HEK293 (cell line): ENCODE measurements around the gene MPPED1.

ENCODE experiments used
- CTCF ChIA-PET: fragments of 350-600 bp; formaldehyde crosslinking; extraction: SDS; loops from one replicate; lab custom pipeline; 2021; ENCODE audit warnings: antibody characterized with exemption; lab: Yijun Ruan, JAX
- POLR2A ChIA-PET: fragments of 300-600 bp; formaldehyde crosslinking; extraction: SDS; loops from one replicate; lab custom pipeline; 2020; ENCODE audit warnings: antibody characterized with exemption, inconsistent platforms; lab: Yijun Ruan, JAX
- H3K27ac ChIP-seq: fragments of 200-500 bp; sonication (Bioruptor generic); 2 replicates; pipeline ENCODE4 v1.5.1; 2014; ENCODE audit warnings: low read depth, low read length, control low read depth, inconsistent platforms; ENCODE audit errors: extremely low read depth
- H3K36me3 ChIP-seq, 2 experiments: fragments of 200-500 bp in 1 of 2; sonication (Bioruptor generic) in 1 of 2; 1 replicate in 1 of 2; 2 replicates in 1 of 2; pipeline ENCODE4 v1.5.1; 2014 to 2017; ENCODE audit warnings: inconsistent platforms in 2 of 2, low read length in 2 of 2; ENCODE audit not compliant: control insufficient read depth in 2 of 2, insufficient read depth in 1 of 2
- H3K4me1 ChIP-seq: fragments of 200-500 bp; sonication (Bioruptor generic); 2 replicates; pipeline ENCODE4 v1.5.1; 2014; ENCODE audit warnings: mild to moderate bottlenecking, low read length, inconsistent platforms; ENCODE audit not compliant: control insufficient read depth, insufficient read depth
- H3K4me3 ChIP-seq: 2 replicates; pipeline ENCODE4 v1.5.1; 2011; ENCODE audit warnings: low read depth, mild to moderate bottlenecking, control low read depth, low read length, moderate library complexity
- H3K9me3 ChIP-seq: fragments of 200-500 bp; sonication (Bioruptor generic); 2 replicates; pipeline ENCODE4 v1.5.1; 2014; ENCODE audit warnings: low read depth, low read length, inconsistent platforms; ENCODE audit not compliant: control insufficient read depth, insufficient read depth
- HOXA7 ChIP-seq: sonication (generic); formaldehyde crosslinking; IDR thresholded peaks from 2 replicates; pipeline ENCODE4 v1.8.1; 2022; ENCODE audit warnings: missing genetic modification reagents, borderline replicate concordance
- INSM2 ChIP-seq: fragments of 450-650 bp; formaldehyde crosslinking; IDR thresholded peaks from 2 replicates; pipeline ENCODE4 v1.5.1; 2016; ENCODE audit warnings: missing biosample characterization, missing genetic modification characterization
- MZF1 ChIP-seq: fragments of 450-650 bp; formaldehyde crosslinking; IDR thresholded peaks from 2 replicates; pipeline ENCODE4 v1.5.1; 2017; ENCODE audit warnings: missing biosample characterization, missing genetic modification characterization, borderline replicate concordance
- PATZ1 ChIP-seq: fragments of 450-650 bp; formaldehyde crosslinking; IDR thresholded peaks from 2 replicates; pipeline ENCODE4 v1.5.1; 2016; ENCODE audit warnings: missing biosample characterization, missing genetic modification characterization
- PBX3 ChIP-seq: sonication (generic); formaldehyde crosslinking; IDR thresholded peaks from 2 replicates; pipeline ENCODE4 v1.8.1; 2022; ENCODE audit warnings: mild to moderate bottlenecking, moderate library complexity, missing genetic modification reagents
- PRDM4 ChIP-seq: fragments of 450-650 bp; formaldehyde crosslinking; IDR thresholded peaks from 2 replicates; pipeline ENCODE4 v1.5.1; 2017; ENCODE audit warnings: missing biosample characterization, missing genetic modification characterization
- RBAK ChIP-seq: fragments of 450-650 bp; formaldehyde crosslinking; IDR thresholded peaks from 2 replicates; pipeline ENCODE4 v1.5.1; 2016; ENCODE audit warnings: missing biosample characterization, missing genetic modification characterization
- SETDB1 ChIP-seq: IDR thresholded peaks from one replicate; pipeline ENCODE4 v1.6.1; 2017; ENCODE audit warnings: mild to moderate bottlenecking, low read length, moderate library complexity, mixed read lengths; ENCODE audit not compliant: insufficient read length
- ZFP37 ChIP-seq: fragments of 450-650 bp; formaldehyde crosslinking; IDR thresholded peaks from 2 replicates; pipeline ENCODE4 v1.5.1; 2016; ENCODE audit warnings: missing biosample characterization, missing genetic modification characterization
- ZFP69B ChIP-seq: fragments of 450-650 bp; formaldehyde crosslinking; IDR thresholded peaks from 2 replicates; pipeline ENCODE4 v1.5.1; 2016; ENCODE audit warnings: missing biosample characterization, missing genetic modification characterization
- ZNF132 ChIP-seq: fragments of 450-650 bp; formaldehyde crosslinking; IDR thresholded peaks from 2 replicates; pipeline ENCODE4 v1.5.1; 2017; ENCODE audit warnings: missing biosample characterization, missing genetic modification characterization, borderline replicate concordance
- ZNF138 ChIP-seq: fragments of 450-650 bp; formaldehyde crosslinking; IDR thresholded peaks from 2 replicates; pipeline ENCODE4 v1.5.1; 2016; ENCODE audit warnings: missing biosample characterization, missing genetic modification characterization, borderline replicate concordance
- ZNF211 ChIP-seq: fragments of 450-650 bp; formaldehyde crosslinking; IDR thresholded peaks from 2 replicates; pipeline ENCODE4 v1.5.1; 2016; ENCODE audit warnings: low read depth, missing biosample characterization, missing genetic modification characterization
- ZNF248 ChIP-seq: fragments of 450-650 bp; formaldehyde crosslinking; IDR thresholded peaks from 2 replicates; pipeline ENCODE4 v1.5.1; 2017; ENCODE audit warnings: missing biosample characterization, missing genetic modification characterization
- ZNF26 ChIP-seq: fragments of 450-650 bp; formaldehyde crosslinking; IDR thresholded peaks from 2 replicates; pipeline ENCODE4 v1.5.1; 2016; ENCODE audit warnings: missing biosample characterization, missing genetic modification characterization
- ZNF292 ChIP-seq: fragments of 450-650 bp; formaldehyde crosslinking; IDR thresholded peaks from 2 replicates; pipeline ENCODE4 v1.5.1; 2016; ENCODE audit warnings: low read depth, missing biosample characterization, missing genetic modification characterization, borderline replicate concordance
- ZNF302 ChIP-seq: fragments of 450-650 bp; formaldehyde crosslinking; IDR thresholded peaks from 2 replicates; pipeline ENCODE4 v1.5.1; 2016; ENCODE audit warnings: missing biosample characterization, missing genetic modification characterization, low read depth
- ZNF350 ChIP-seq: fragments of 450-650 bp; formaldehyde crosslinking; IDR thresholded peaks from 2 replicates; pipeline ENCODE4 v1.5.0; 2017; ENCODE audit warnings: missing biosample characterization, mild to moderate bottlenecking, missing genetic modification characterization
- ZNF416 ChIP-seq: fragments of 450-650 bp; formaldehyde crosslinking; IDR thresholded peaks from 2 replicates; pipeline ENCODE4 v1.5.1; 2016; ENCODE audit warnings: missing biosample characterization, missing genetic modification characterization
- ZNF473 ChIP-seq: fragments of 450-650 bp; formaldehyde crosslinking; IDR thresholded peaks from 2 replicates; pipeline ENCODE4 v1.5.1; 2017; ENCODE audit warnings: missing biosample characterization, missing genetic modification characterization
- ZNF513 ChIP-seq: fragments of 450-650 bp; IDR thresholded peaks from 2 replicates; pipeline ENCODE4 v1.5.1; 2018; ENCODE audit warnings: missing biosample characterization, missing genetic modification characterization
- ZNF596 ChIP-seq: fragments of 450-650 bp; IDR thresholded peaks from 2 replicates; pipeline ENCODE4 v1.5.0; 2018; ENCODE audit warnings: missing biosample characterization, mild to moderate bottlenecking, missing genetic modification characterization, moderate library complexity
- ZNF610 ChIP-seq: fragments of 450-650 bp; formaldehyde crosslinking; IDR thresholded peaks from 2 replicates; pipeline ENCODE4 v1.5.1; 2016; ENCODE audit warnings: missing biosample characterization, missing genetic modification characterization, borderline replicate concordance
- ZNF626 ChIP-seq: fragments of 450-650 bp; sonication (Bioruptor Pico); formaldehyde crosslinking; IDR thresholded peaks from 2 replicates; pipeline ENCODE4 v1.5.1; 2018; ENCODE audit warnings: missing biosample characterization, missing genetic modification characterization, inconsistent platforms
- ZNF76 ChIP-seq: fragments of 450-650 bp; formaldehyde crosslinking; IDR thresholded peaks from 2 replicates; pipeline ENCODE4; 2016; ENCODE audit warnings: low read depth, missing biosample characterization, missing genetic modification characterization, borderline replicate concordance
- ZNF776 ChIP-seq: fragments of 450-650 bp; formaldehyde crosslinking; IDR thresholded peaks from 2 replicates; pipeline ENCODE4 v1.5.0; 2017; ENCODE audit warnings: missing biosample characterization, missing genetic modification characterization, borderline replicate concordance

Gene MPPED1

GRCh38 chr22:43434275-43434927 lies 22.6 kb downstream of the MPPED1 start:
- no peaks in the 10 kb centered on the region for H3K9me3 ChIP-seq

DNA sequence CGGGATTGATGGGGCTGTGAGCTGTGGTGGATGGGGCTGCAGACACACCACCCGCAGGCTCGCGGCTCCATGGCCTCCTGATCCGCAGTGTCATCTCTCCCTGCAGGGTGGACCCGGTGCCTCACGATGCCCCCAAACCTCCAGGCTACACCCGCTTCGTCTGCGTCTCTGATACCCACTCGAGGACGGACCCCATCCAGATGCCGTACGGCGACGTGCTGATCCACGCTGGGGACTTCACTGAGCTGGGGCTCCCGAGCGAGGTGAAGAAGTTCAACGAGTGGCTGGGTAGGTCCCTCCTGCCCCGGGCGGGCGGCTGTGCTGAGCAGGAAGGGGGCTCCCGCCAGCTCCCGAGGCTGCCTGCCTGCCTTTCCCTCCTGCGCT lies 23.1 kb downstream of the MPPED1 start:
- POLR2A ChIA-PET: no interaction called here
- H3K9me3 ChIP-seq: no peaks in the 10 kb centered on the region
- TF ChIP-seq ZNF26 (tag by site-specific recombination) (no peak), ZNF138 (tag by site-specific recombination) (no peak), ZNF513 (tag by site-specific recombination) (no peak), ZNF610 (tag by site-specific recombination) (no peak), PBX3 (CRISPR knock-in tag) (no peak), ZNF776 (tag by site-specific recombination) (no peak), RBAK (tag by site-specific recombination) (no peak), ZNF596 (tag by site-specific recombination) (no peak), ZNF350 (tag by site-specific recombination) (no peak), INSM2 (tag by site-specific recombination) (no peak)

More at GRCh38 chr22:43434275-43434927, 22.6 kb downstream of the MPPED1 start:
- POLR2A ChIA-PET: no interaction called here
- TF ChIP-seq ZNF292 (no peak), ZNF76 (no peak), ZNF302 (tag by site-specific recombination) (no peak), ZNF132 (no peak), SETDB1 (no peak), ZFP69B (no peak), ZNF248 (tag by site-specific recombination) (no peak), ZNF211 (no peak), ZNF473 (no peak), PRDM4 (tag by site-specific recombination) (no peak), ZFP37 (tag by site-specific recombination) (no peak), MZF1 (no peak), PATZ1 (no peak), ZNF626 (tag by site-specific recombination) (no peak), HOXA7 (CRISPR knock-in tag) (no peak), ZNF416 (tag by site-specific recombination) (no peak)
- TF ChIP-seq, all 188 proteins: peak for 0
- H3K36me3 ChIP-seq: no peaks in the 10 kb centered on the region
- CTCF ChIA-PET: no interaction called here
- no peak overlapping the region for H3K4me3 ChIP-seq
- H3K4me1 ChIP-seq: no peaks in the 10 kb centered on the region
- H3K27ac ChIP-seq: no peak overlapping the region

More for the DNA sequence above, 23.1 kb downstream of the MPPED1 start:
- CTCF ChIA-PET: no interaction called here
- H3K4me1 ChIP-seq: no peaks in the 10 kb centered on the region
- no peaks in the 10 kb centered on the region for H3K36me3 ChIP-seq
- no peak overlapping the region for H3K27ac ChIP-seq
- H3K4me3 ChIP-seq: no peak overlapping the region
